IMR-90 (cell line): Measurements from ENCODE around the gene NSUN7.
A peak's percentile ranks its signal among the peaks of the same experiment; 100 is the strongest.

Experiments
- CEBPB ChIP-seq: IDR thresholded peaks from 2 replicates; pipeline ENCODE4 v1.6.1; 2012; ENCODE audit warnings: low read depth, low read length, improper control_type of control experiment
- CTCF ChIP-seq: conservative IDR thresholded peaks from 2 replicates; pipeline ENCODE4 v1.5.1; 2012; ENCODE audit warnings: mild to moderate bottlenecking, low read depth, low read length, improper control_type of control experiment
- ELK1 ChIP-seq: fragments of 150-350 bp; IDR thresholded peaks from 2 replicates; pipeline ENCODE4 v1.6.1; 2016; ENCODE audit warnings: low read depth, mild to moderate bottlenecking, low read length, moderate library complexity, borderline replicate concordance
- MXI1 ChIP-seq: IDR thresholded peaks from 2 replicates; pipeline ENCODE4 v1.6.1; 2012; ENCODE audit warnings: low read depth, mild to moderate bottlenecking, low read length, moderate library complexity, borderline replicate concordance
- NFE2L2 ChIP-seq: fragments of 150-350 bp; IDR thresholded peaks from 2 replicates; pipeline ENCODE4 v1.6.1; 2016; ENCODE audit warnings: low read depth, mild to moderate bottlenecking, low read length
- POLR2A ChIP-seq: IDR thresholded peaks from 2 replicates; pipeline ENCODE4 v1.6.1; 2012; ENCODE audit warnings: mild to moderate bottlenecking, low read depth, low read length
- RAD21 ChIP-seq: IDR thresholded peaks from 2 replicates; pipeline ENCODE4 v1.6.1; 2012; ENCODE audit warnings: low read length, improper control_type of control experiment

GRCh38 chr4:40710484-40711254 lies 39.1 kb upstream of the NSUN7 start:
- TF ChIP-seq MXI1 (no peak), CTCF (no peak), NFE2L2 (peak; percentile 16; the same call in 1 of the 2 replicates), ELK1 (no peak), POLR2A (no peak), CEBPB (peak; percentile 53), RAD21 (no peak)
